HG03108 (cell line): ENCODE measurements around the gene MEG3.
"Not testable (repeated sequence)": the region's sequence is repeated elsewhere in the genome, so short reads cannot be mapped to it uniquely, and the experiment has no call there.

Source experiments
- ATAC-seq: cut with Tn5 transposase; IDR thresholded peaks from one replicate; pipeline ENCODE4 v1.9.1; 2021; ENCODE audit warnings: moderate library complexity; ENCODE audit not compliant: unreplicated experiment

MEG3 gene

GRCh38 chr14:100813291-100813690 lies 12.6 kb upstream of the MEG3 start:
- no peak for ATAC-seq

- ATAC-seq = no peak
These were observed 10.2 kb upstream of the MEG3 start for GRCh38 chr14:100815478-100816285.

- ATAC-seq = no peak
These were observed 9.5 kb upstream of the MEG3 start for GRCh38 chr14:100816286-100816949.

GRCh38 chr14:100816950-100817901 lies 8.7 kb upstream of the MEG3 start:
- ATAC-seq = no peak

GRCh38 chr14:100818221-100818699 lies 7.7 kb upstream of the MEG3 start:
- no peak for ATAC-seq

GRCh38 chr14:100818923-100819322 lies 7.0 kb upstream of the MEG3 start:
- not testable (repeated sequence) for ATAC-seq

GRCh38 chr14:100819453-100819828 lies 6.5 kb upstream of the MEG3 start:
- no peak for ATAC-seq

GRCh38 chr14:100819829-100820475 lies 6.0 kb upstream of the MEG3 start:
- ATAC-seq = no peak

GRCh38 chr14:100820957-100821356 lies 5.0 kb upstream of the MEG3 start:
- ATAC-seq = no peak

GRCh38 chr14:100822013-100822412 lies 3.9 kb upstream of the MEG3 start:
- ATAC-seq = no peak

- ATAC-seq = no peak
These were observed 3.2 kb upstream of the MEG3 start for GRCh38 chr14:100822532-100823296.

- no peak for ATAC-seq
These were observed 2.4 kb upstream of the MEG3 start for GRCh38 chr14:100823413-100824080.

- ATAC-seq = no peak
These were observed 1.8 kb upstream of the MEG3 start for GRCh38 chr14:100824091-100824551.

GRCh38 chr14:100824901-100825712 lies 811 bp upstream of the MEG3 start:
- no peak for ATAC-seq

GRCh38 chr14:100826391-100827100 lies 628 bp downstream of the MEG3 start:
- no peak for ATAC-seq

GRCh38 chr14:100827101-100828021 lies 1.4 kb downstream of the MEG3 start:
- ATAC-seq = no peak
